ENCODE data around the gene FAM168A. TPM values are rescaled to one million over a fixed set of nuclear protein-coding genes. Genes with fewer than 3 reads are reported as not detected.

The FAM168A gene
- total and polyA plus RNA-seq, 9 of the 15 experiments (the other 6 are each of a cell fraction or from before 2014, with no cell fraction given): 0.44 to 7.2 (median 2.9) TPM

GRCh38 chr11:73633999-73634398, 36.1 kb upstream of the FAM168A start:
- Histone ChIP-seq H3K27ac (ENCODE audit: extremely low read depth, low read depth, low read length) (no peak overlapping the region), H3K36me3 (ENCODE audit: control insufficient read depth, insufficient read depth, low read length) (no peaks in the 10 kb centered on the region), H3K4me2 (ENCODE audit: insufficient read depth, low read length) (no peak overlapping the region), H3K79me2 (ENCODE audit: control insufficient read depth, insufficient read depth, low read length) (no peaks in the 10 kb centered on the region), H3K4me3 (no peak overlapping the region), H2AFZ (ENCODE audit: low read depth, low read length) (no peak overlapping the region), H3K4me1 (replicated peaks in 1 of 2; ENCODE audit: control insufficient read depth in 2 of 2, insufficient read depth in 2 of 2, low read length in 2 of 2) (no peaks in the 10 kb centered on the region), H3K9ac (ENCODE audit: insufficient read depth in 1 of 2, low read depth in 2 of 2, low read length in 2 of 2) (no peak overlapping the region), H3K27me3 (ENCODE audit: control insufficient read depth in 2 of 2, insufficient read depth in 2 of 2, low read length in 2 of 2) (no peaks in the 10 kb centered on the region; a peak in 1 of 5 replicates), H3K9me3 (replicated peaks; ENCODE audit: control insufficient read depth, insufficient read depth, low read depth, low read length) (no peaks in the 10 kb centered on the region), H3K9me1 (ENCODE audit: control insufficient read depth, insufficient read depth, low read length) (no peaks in the 10 kb centered on the region), H4K20me1 (replicated peaks; ENCODE audit: control insufficient read depth, insufficient read depth, low read length) (no peaks in the 10 kb centered on the region; the same call in 1 of the 2 replicates)
- ChIA-PET POLR2A (no interaction called here), CTCF (ENCODE audit: low intra/inter-chr PET ratio) (no interaction called here)
- in situ Hi-C loops (cut with MboI): no loop called here
- FAIRE-seq (no peak), ATAC-seq (no peak), DNase-seq (ENCODE audit: extremely low read depth in 1 of 4, low spot score in 3 of 4) (no peak)
- intact Hi-C loops (cut with micrococcal nuclease): no loop called here
- no peak for TF ChIP-seq RFX1 (IDR thresholded peaks at IDR 0.05)
- TF ChIP-seq RB1 (IDR thresholded peaks at IDR 0.05; ENCODE audit: low read depth): no peak
- no TSS peak for BruUV-seq (replicated peaks)
- WGBS (ENCODE audit: insufficient coverage, low coverage, missing lambda C conversion rate): 15% methylated on average over 2 of the region's 2 CpGs

DNA sequence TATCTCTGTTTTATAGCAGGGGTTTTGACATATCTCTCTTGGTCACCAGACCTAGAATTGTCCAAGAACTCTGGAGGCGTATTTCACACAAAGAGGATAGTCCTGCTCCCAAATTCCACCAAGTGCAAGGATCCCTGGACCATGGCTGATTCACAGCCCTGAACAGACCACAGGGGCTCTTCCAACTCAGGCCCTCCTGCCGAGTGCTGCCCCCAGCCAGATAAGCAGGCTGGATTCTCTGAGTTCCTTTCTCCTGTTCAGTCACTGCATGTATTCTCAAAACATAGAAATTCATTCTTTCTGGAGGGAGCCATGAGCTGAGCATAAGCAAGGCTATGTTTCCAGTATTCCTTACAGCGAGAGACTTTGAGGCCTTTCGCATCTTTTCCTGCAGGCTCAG, 35.1 kb upstream of the FAM168A start:
- H3K4me1 ChIP-seq (replicated peaks in 1 of 2; ENCODE audit: control insufficient read depth in 2 of 2, insufficient read depth in 2 of 2, low read length in 2 of 2): no peaks in the 10 kb centered on the region
- no peaks in the 10 kb centered on the region for H3K79me2 ChIP-seq (ENCODE audit: control insufficient read depth, insufficient read depth, low read length)
- peaks cover 0 to 2% of the 10 kb centered on the region in 2 experiments; a peak in 3 of 5 replicates for H3K27me3 ChIP-seq (ENCODE audit: control insufficient read depth in 2 of 2, insufficient read depth in 2 of 2, low read length in 2 of 2)
- intact Hi-C loops (cut with micrococcal nuclease): no loop called here
- H3K27ac ChIP-seq (ENCODE audit: extremely low read depth, low read depth, low read length): no peak overlapping the region
- ATAC-seq (no peak), DNase-seq (ENCODE audit: extremely low read depth in 1 of 4, low spot score in 3 of 4) (no peak), FAIRE-seq (no peak)
- no peaks in the 10 kb centered on the region for H3K9me3 ChIP-seq (replicated peaks; ENCODE audit: control insufficient read depth, insufficient read depth, low read depth, low read length)
- no peak overlapping the region for H3K4me2 ChIP-seq (ENCODE audit: insufficient read depth, low read length)
- CTCF ChIA-PET (ENCODE audit: low intra/inter-chr PET ratio): no interaction called here
- no TSS peak for BruUV-seq (replicated peaks)
- TF ChIP-seq ILK (tag; IDR thresholded peaks at IDR 0.05; ENCODE audit: borderline replicate concordance, low read depth) (no peak), BACH1 (tag; IDR thresholded peaks at IDR 0.05) (no peak), ZNF707 (CRISPR knock-in tag; conservative IDR thresholded peaks at IDR 0.05) (no peak), HMG20A (CRISPR knock-in tag; conservative IDR thresholded peaks at IDR 0.05) (no peak), ZNF561 (CRISPR knock-in tag; conservative IDR thresholded peaks at IDR 0.05) (no peak), FOXJ3 (CRISPR knock-in tag; IDR thresholded peaks at IDR 0.05) (no peak), SETDB1 (IDR thresholded peaks at IDR 0.05; ENCODE audit: low read length) (no peak), ETV6 (IDR thresholded peaks at IDR 0.05; ENCODE audit: borderline replicate concordance in 1 of 2, low read depth in 2 of 2, low read length in 1 of 2) (no peak), ETV6 (CRISPR knock-in tag; IDR thresholded peaks at IDR 0.05; ENCODE audit: borderline replicate concordance) (no peak), SPI1 (IDR thresholded peaks at IDR 0.05; ENCODE audit: borderline replicate concordance, low read depth, low read length) (no peak), CBX3 (IDR thresholded peaks at IDR 0.05; ENCODE audit: borderline replicate concordance in 1 of 2, low read length in 2 of 2) (no peak), RHOXF2B (CRISPR knock-in tag; conservative IDR thresholded peaks at IDR 0.05) (no peak), TCF15 (CRISPR knock-in tag; IDR thresholded peaks at IDR 0.05) (no peak), SUPT5H (IDR thresholded peaks at IDR 0.05) (no peak)
- TF ChIP-seq, protein P1, sequence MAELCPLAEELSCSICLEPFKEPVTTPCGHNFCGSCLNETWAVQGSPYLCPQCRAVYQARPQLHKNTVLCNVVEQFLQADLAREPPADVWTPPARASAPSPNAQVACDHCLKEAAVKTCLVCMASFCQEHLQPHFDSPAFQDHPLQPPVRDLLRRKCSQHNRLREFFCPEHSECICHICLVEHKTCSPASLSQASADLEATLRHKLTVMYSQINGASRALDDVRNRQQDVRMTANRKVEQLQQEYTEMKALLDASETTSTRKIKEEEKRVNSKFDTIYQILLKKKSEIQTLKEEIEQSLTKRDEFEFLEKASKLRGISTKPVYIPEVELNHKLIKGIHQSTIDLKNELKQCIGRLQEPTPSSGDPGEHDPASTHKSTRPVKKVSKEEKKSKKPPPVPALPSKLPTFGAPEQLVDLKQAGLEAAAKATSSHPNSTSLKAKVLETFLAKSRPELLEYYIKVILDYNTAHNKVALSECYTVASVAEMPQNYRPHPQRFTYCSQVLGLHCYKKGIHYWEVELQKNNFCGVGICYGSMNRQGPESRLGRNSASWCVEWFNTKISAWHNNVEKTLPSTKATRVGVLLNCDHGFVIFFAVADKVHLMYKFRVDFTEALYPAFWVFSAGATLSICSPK (IDR thresholded peaks at IDR 0.05; ENCODE audit: borderline replicate concordance): no peak
- no peaks in the 10 kb centered on the region; the same call in 1 of the 2 replicates for H4K20me1 ChIP-seq (replicated peaks; ENCODE audit: control insufficient read depth, insufficient read depth, low read length)
- no peaks in the 10 kb centered on the region for H3K9me1 ChIP-seq (ENCODE audit: control insufficient read depth, insufficient read depth, low read length)
- H3K36me3 ChIP-seq (ENCODE audit: control insufficient read depth, insufficient read depth, low read length): no peaks in the 10 kb centered on the region
- H3K9ac ChIP-seq (ENCODE audit: insufficient read depth in 1 of 2, low read depth in 2 of 2, low read length in 2 of 2): no peak overlapping the region
- in situ Hi-C loops (cut with MboI): no loop called here
- no peak overlapping the region for H3K4me3 ChIP-seq
- POLR2A ChIA-PET: no interaction called here
- H2AFZ ChIP-seq (ENCODE audit: low read depth, low read length): peak overlapping the region; percentile 11; the same call in 1 of the 2 replicates
- 58% methylated on average over 4 of the region's 4 CpGs for WGBS (ENCODE audit: insufficient coverage, low coverage, missing lambda C conversion rate)
